Mucosa of descending colon (tissue), 3 donors: Measurements from ENCODE around the gene F2. TPM values are rescaled to one million over a fixed set of nuclear protein-coding genes. Genes with fewer than 3 reads are reported as not detected.

Source experiments
- ATAC-seq: fragments of 200-7000 bp; cut with Tn5 transposase; one replicate; pipeline ENCODE4 v1.9.1; 2020; ENCODE audit warnings: mild to moderate bottlenecking, moderate library complexity
- DNase-seq, 3 donors: peaks; one replicate each; pipeline ENCODE4 v3.0.0-alpha.2; 2020
- H3K36me3 ChIP-seq: fragments of 200-600 bp; one replicate; pipeline ENCODE4 v1.8.0; 2021; ENCODE audit warnings: low read depth, mild to moderate bottlenecking
- H3K4me1 ChIP-seq: fragments of 200-600 bp; one replicate; pipeline ENCODE4 v1.8.0; 2021; ENCODE audit warnings: low read depth, mild to moderate bottlenecking
- H3K4me3 ChIP-seq: fragments of 200-600 bp; one replicate; pipeline ENCODE4 v1.8.0; 2021; ENCODE audit warnings: mild to moderate bottlenecking
- H3K9me3 ChIP-seq: fragments of 200-600 bp; one replicate; pipeline ENCODE4 v1.8.0; 2021; ENCODE audit warnings: mild to moderate bottlenecking
- CTCF ChIP-seq: fragments of 200-600 bp; IDR thresholded peaks from one replicate; pipeline ENCODE4 v1.8.0; 2022; ENCODE audit warnings: antibody characterized with exemption, mild to moderate bottlenecking
- intact Hi-C, 2 donors: fragments of 100-400 bp; cut with DNase I in 1 of 2; cut with micrococcal nuclease in 1 of 2; formaldehyde crosslinking; loops; one replicate each; pipeline versions ENCODE4 v1.11.0 to v1.11.1; 2022; cut with DNase I, micrococcal nuclease
- total RNA-seq, 3 donors: library from RNA; stranded (reverse); fragmentation: NEBNext Ultra II Directional in 2 of 3; extraction: Animal tissue kit (Norgen Biotek cat#: 25700) in 2 of 3; gene quantifications; one replicate each; pipeline versions ENCODE4 v1.2.1 to v1.2.4, GENCODE V29; 2021 to 2023
- donor health status: DM: no; HTN: no; CAD: no; lungs with moderate emphysema.
- donor health status: DM: no; HTN: no; CAD: no.
- donor health status: DM: no; HTN: yes; CAD: no.

The F2 gene
- total RNA-seq, 3 donors from 2014 or later = 0.19 TPM; not detected in 2

- no peak overlapping the region for H3K4me3 ChIP-seq
- H3K36me3 ChIP-seq = peaks cover 13% of the 10 kb centered on the region
- no peaks in the 10 kb centered on the region for H3K9me3 ChIP-seq
- DNase-seq = no peak
- TF ChIP-seq CTCF = no peak
- ATAC-seq = no peak
- intact Hi-C loops = no loop called here
- H3K4me1 ChIP-seq = peaks cover 11% of the 10 kb centered on the region
Measured at GRCh38 chr11:46695345-46696211, 23.4 kb upstream of the F2 start.

GRCh38 chr11:46696212-46696558 lies 22.8 kb upstream of the F2 start:
- no peak for TF ChIP-seq CTCF
- intact Hi-C loops = no loop called here
- Histone ChIP-seq H3K4me3 (no peak overlapping the region), H3K36me3 (peaks cover 13% of the 10 kb centered on the region), H3K4me1 (peaks cover 11% of the 10 kb centered on the region), H3K9me3 (no peaks in the 10 kb centered on the region)
- DNase-seq (no peak), ATAC-seq (no peak)

- ATAC-seq (no peak), DNase-seq (no peak)
- no peak for TF ChIP-seq CTCF
- Histone ChIP-seq H3K36me3 (peaks cover 8% of the 10 kb centered on the region), H3K9me3 (no peaks in the 10 kb centered on the region), H3K4me1 (peaks cover 19% of the 10 kb centered on the region), H3K4me3 (no peak overlapping the region)
- intact Hi-C loops = no loop called here
Measured at GRCh38 chr11:46697303-46697702, 21.7 kb upstream of the F2 start.

- no peak for ATAC-seq
Measured at GRCh38 chr11:46697723-46698122, 21.3 kb upstream of the F2 start.

GRCh38 chr11:46698597-46698996 lies 20.4 kb upstream of the F2 start:
- H3K36me3 ChIP-seq = peaks cover 8% of the 10 kb centered on the region
- DNase-seq = no peak
- H3K4me3 ChIP-seq = no peak overlapping the region
- H3K9me3 ChIP-seq = no peaks in the 10 kb centered on the region
- intact Hi-C loops = no loop called here
- ATAC-seq = no peak
- H3K4me1 ChIP-seq = peaks cover 21% of the 10 kb centered on the region
- no peak for TF ChIP-seq CTCF

More at GRCh38 chr11:46697723-46698122, 21.3 kb upstream of the F2 start:
- DNase-seq = no peak
- Histone ChIP-seq H3K4me3 (no peak overlapping the region), H3K36me3 (peaks cover 8% of the 10 kb centered on the region), H3K4me1 (peaks cover 21% of the 10 kb centered on the region), H3K9me3 (no peaks in the 10 kb centered on the region)
- intact Hi-C loops = no loop called here
- no peak for TF ChIP-seq CTCF
